ENCODE data around the gene ENPP3.

The ENPP3 gene

GRCh38 chr6:131736811-131737210 lies 99.7 kb downstream of the ENPP3 start:
- no peak for TF ChIP-seq BCL11B (tag by site-specific recombination; IDR thresholded peaks at IDR 0.05; ENCODE audit: low read depth)
- no peak for TF ChIP-seq ZNF175 (tag by site-specific recombination; IDR thresholded peaks at IDR 0.05)
- no peak for TF ChIP-seq PRDM1 (tag by site-specific recombination; IDR thresholded peaks at IDR 0.05)
- no peak for TF ChIP-seq ZSCAN4 (tag by site-specific recombination; IDR thresholded peaks at IDR 0.05)
- no peak for TF ChIP-seq ZNF140 (tag by site-specific recombination; IDR thresholded peaks at IDR 0.05)
- no peak for TF ChIP-seq ZNF645 (tag by site-specific recombination; IDR thresholded peaks at IDR 0.05)
- no peak for TF ChIP-seq ZNF280D (tag by site-specific recombination; IDR thresholded peaks at IDR 0.05)
- TF ChIP-seq ZNF174 (tag by site-specific recombination; IDR thresholded peaks at IDR 0.05): no peak
- no peak for TF ChIP-seq KLF9 (tag by site-specific recombination; IDR thresholded peaks at IDR 0.05; ENCODE audit: low read depth)
- no peak for TF ChIP-seq ZNF660 (tag by site-specific recombination; IDR thresholded peaks at IDR 0.05)
- TF ChIP-seq ZNF621 (tag by site-specific recombination; IDR thresholded peaks at IDR 0.05): no peak
- TF ChIP-seq SALL2 (tag by site-specific recombination; IDR thresholded peaks at IDR 0.05; ENCODE audit: borderline replicate concordance): no peak
- no peak for TF ChIP-seq ZNF362 (tag by site-specific recombination; IDR thresholded peaks at IDR 0.05)
- TF ChIP-seq GLIS2 (tag by site-specific recombination; IDR thresholded peaks at IDR 0.05): no peak
- TF ChIP-seq ZNF677 (tag by site-specific recombination; IDR thresholded peaks at IDR 0.05): no peak
- no peak for TF ChIP-seq ZSCAN23 (tag by site-specific recombination; IDR thresholded peaks at IDR 0.05)
- no peak for TF ChIP-seq ZNF530 (tag by site-specific recombination; IDR thresholded peaks at IDR 0.05; ENCODE audit: low read depth)
- ChIA-PET CTCF (interaction anchor here (0.6 to 2.8 kb wide), 4 partner anchors 42 to 173 kb away, joined by 3 to 13 read pairs (median 6); no protein-coding TSS in a partner anchor), POLR2A (no interaction called here)
- H3K27ac ChIP-seq (ENCODE audit: extremely low read depth, low read depth, low read length): no peak overlapping the region
- no peak overlapping the region for H3K4me3 ChIP-seq (ENCODE audit: low read depth, low read length)
- H3K4me1 ChIP-seq (ENCODE audit: control insufficient read depth, insufficient read depth, low read length): no peaks in the 10 kb centered on the region
- no peaks in the 10 kb centered on the region for H3K36me3 ChIP-seq (ENCODE audit: control insufficient read depth in 2 of 2, insufficient read depth in 1 of 2, low read length in 2 of 2)
- H3K9me3 ChIP-seq (ENCODE audit: control insufficient read depth, insufficient read depth, low read depth, low read length): no peaks in the 10 kb centered on the region

GRCh38 chr6:131739136-131739535 lies 102.0 kb downstream of the ENPP3 start:
- no peak overlapping the region for H3K4me3 ChIP-seq (ENCODE audit: low read depth, low read length)
- no peaks in the 10 kb centered on the region for H3K4me1 ChIP-seq (ENCODE audit: control insufficient read depth, insufficient read depth, low read length)
- ChIA-PET POLR2A (no interaction called here), CTCF (interaction anchor here (1.2 to 1.3 kb wide), 2 partner anchors 44 to 110 kb away, joined by 3 read pairs; no protein-coding TSS in a partner anchor)
- H3K9me3 ChIP-seq (ENCODE audit: control insufficient read depth, insufficient read depth, low read depth, low read length): no peaks in the 10 kb centered on the region
- H3K27ac ChIP-seq (ENCODE audit: extremely low read depth, low read depth, low read length): no peak overlapping the region
- no peaks in the 10 kb centered on the region for H3K36me3 ChIP-seq (ENCODE audit: control insufficient read depth in 2 of 2, insufficient read depth in 1 of 2, low read length in 2 of 2)
- TF ChIP-seq ZBTB6 (tag by site-specific recombination; IDR thresholded peaks at IDR 0.05) (no peak), ZNF341 (tag by site-specific recombination; IDR thresholded peaks at IDR 0.05; ENCODE audit: low read depth) (no peak), ZNF148 (tag by site-specific recombination; IDR thresholded peaks at IDR 0.05; ENCODE audit: borderline replicate concordance) (no peak), GFI1B (tag by site-specific recombination; IDR thresholded peaks at IDR 0.05) (no peak), ZNF394 (tag by site-specific recombination; IDR thresholded peaks at IDR 0.05; ENCODE audit: borderline replicate concordance) (no peak), ZNF639 (tag by site-specific recombination; IDR thresholded peaks at IDR 0.05) (no peak), ZSCAN23 (tag by site-specific recombination; IDR thresholded peaks at IDR 0.05) (no peak)
